GM03348 (cell line): Measurements from ENCODE around the gene FAM199X.
"Not testable (repeated sequence)": the region's sequence is repeated elsewhere in the genome, so short reads cannot be mapped to it uniquely, and the experiment has no call there.

ENCODE experiments used
- DNase-seq: peaks from one replicate; pipeline ENCODE4 v3.0.0; 2012; ENCODE audit warnings: low spot score

Gene FAM199X

GRCh38 chrX:104189837-104190236 lies 23.6 kb downstream of the FAM199X start:
- DNase-seq, result no peak

- no peak for DNase-seq
Observed at GRCh38 chrX:104193485-104193884, 27.2 kb downstream of the FAM199X start.

- no peak for DNase-seq
Observed at GRCh38 chrX:104195013-104195412, 28.8 kb downstream of the FAM199X start.

- DNase-seq, result peak; percentile 21
Observed at GRCh38 chrX:104195489-104196084, 29.3 kb downstream of the FAM199X start.

- no peak for DNase-seq
Observed at GRCh38 chrX:104205548-104205947, 39.3 kb downstream of the FAM199X start.

GRCh38 chrX:104211187-104211586 lies 44.9 kb downstream of the FAM199X start:
- no peak for DNase-seq

- not testable (repeated sequence) for DNase-seq
Observed at GRCh38 chrX:104230060-104230459, 63.8 kb downstream of the FAM199X start.
